Measurements from ENCODE around the gene TTC21B. TPM values are rescaled to one million over a fixed set of nuclear protein-coding genes. Genes with fewer than 3 reads are reported as not detected.

TTC21B gene
- total and polyA plus RNA-seq, 12 donors = 3.3 to 17.9 (median 13.3) TPM

- no peaks in the 10 kb centered on the region for H3K9me3 ChIP-seq
- peaks cover 0 to 97% (median 32%) of the 10 kb centered on the region in 9 donors for H3K36me3 ChIP-seq
- ATAC-seq (no peak), DNase-seq (no peak)
- H3K4me1 ChIP-seq = no peaks in the 10 kb centered on the region
- no peaks in the 10 kb centered on the region for H3K27me3 ChIP-seq
- 94 to 95% methylated on average over 2 of the region's 2 CpGs for WGBS, 2 donors
- H3K4me3 ChIP-seq = no peak overlapping the region
- TF ChIP-seq CTCF (IDR thresholded peaks at IDR 0.05) = no peak
- no peak overlapping the region for H3K27ac ChIP-seq
- intact Hi-C loops (cut with DNase I) = no loop called here
Observed at GRCh38 chr2:165911981-165912380, 41.6 kb downstream of the TTC21B start.

- no peak overlapping the region for H3K27ac ChIP-seq
- DNase-seq (no peak), ATAC-seq (no peak)
- H3K27me3 ChIP-seq = no peaks in the 10 kb centered on the region
- intact Hi-C loops (cut with DNase I) = no loop called here
- peaks cover 0 to 97% (median 30%) of the 10 kb centered on the region in 9 donors for H3K36me3 ChIP-seq
- no peak for TF ChIP-seq CTCF (IDR thresholded peaks at IDR 0.05)
- no peaks in the 10 kb centered on the region for H3K4me1 ChIP-seq
- no peak overlapping the region for H3K4me3 ChIP-seq
- H3K9me3 ChIP-seq = no peaks in the 10 kb centered on the region
Observed at GRCh38 chr2:165911231-165911630, 42.3 kb downstream of the TTC21B start.

GRCh38 chr2:165909466-165909865 is 44.1 kb downstream of the TTC21B start:
- DNase-seq (no peak), ATAC-seq (no peak)
- Histone ChIP-seq H3K4me3 (no peak overlapping the region), H3K4me1 (no peaks in the 10 kb centered on the region), H3K36me3 (peaks cover 0 to 99% (median 17%) of the 10 kb centered on the region in 9 donors), H3K27me3 (no peaks in the 10 kb centered on the region), H3K9me3 (peaks cover 0 to 3% (median 0%) of the 10 kb centered on the region in 11 donors), H3K27ac (no peak overlapping the region)
- intact Hi-C loops (cut with DNase I) = no loop called here
- 71 to 73% methylated on average over 1 of the region's 1 CpG for WGBS, 2 donors
- TF ChIP-seq CTCF (IDR thresholded peaks at IDR 0.05) = no peak

GRCh38 chr2:165905854-165906253 is 47.7 kb downstream of the TTC21B start:
- no peak for TF ChIP-seq CTCF (IDR thresholded peaks at IDR 0.05)
- no peak for DNase-seq
- ATAC-seq = no peak
- intact Hi-C loops (cut with DNase I) = no loop called here
- 79 to 84% methylated on average over 2 of the region's 2 CpGs for WGBS, 2 donors
- no peak overlapping the region for H3K27ac ChIP-seq
- H3K27me3 ChIP-seq = no peaks in the 10 kb centered on the region
- peaks cover 0 to 3% (median 0%) of the 10 kb centered on the region in 11 donors for H3K9me3 ChIP-seq
- H3K36me3 ChIP-seq = peaks cover 0 to 84% (median 11%) of the 10 kb centered on the region in 9 donors
- no peak overlapping the region for H3K4me3 ChIP-seq
- H3K4me1 ChIP-seq = peaks cover 0 to 17% (median 6%) of the 10 kb centered on the region in 9 donors

All from heart right ventricle (tissue), 16 donors.